Vagina (tissue), 2 donors: ENCODE results near the gene CLRN2.

ENCODE experiments used
- CTCF ChIP-seq, 3 experiments: fragments of 450-650 bp in 2 of 3; fragments of 200-600 bp in 1 of 3; sonication (generic) in 1 of 3; IDR thresholded peaks; one replicate each; pipeline ENCODE4 v1.5.1; 2017 to 2019; ENCODE audit warnings: antibody characterized with exemption in 3 of 3, mild to moderate bottlenecking in 2 of 3, moderate library complexity in 2 of 3
- POLR2A ChIP-seq, 2 donors: fragments of 450-650 bp; IDR thresholded peaks; one replicate each; pipeline ENCODE4 v1.6.1; 2017; ENCODE audit warnings: antibody characterized with exemption in 2 of 2, mild to moderate bottlenecking in 2 of 2, moderate library complexity in 2 of 2
- POLR2AphosphoS5 ChIP-seq, 2 donors: sonication (generic); formaldehyde crosslinking; IDR thresholded peaks; one replicate each; pipeline ENCODE4 v1.9.0; 2017; ENCODE audit warnings: antibody characterized with exemption in 2 of 2, mild to moderate bottlenecking in 2 of 2, low read depth in 1 of 2; ENCODE audit not compliant: insufficient read depth in 1 of 2

- no peak for TF ChIP-seq CTCF (IDR thresholded peaks at IDR 0.05)
- no peak for TF ChIP-seq POLR2AphosphoS5 (IDR thresholded peaks at IDR 0.05; ENCODE audit: insufficient read depth in 1 of 2, low read depth in 1 of 2)
- no peak for TF ChIP-seq POLR2A (IDR thresholded peaks at IDR 0.05)
These were observed 2.8 kb upstream of the CLRN2 start, which contains the start of gene QDPR for GRCh38 chr4:17511950-17512795.
